Psoas muscle (tissue), 8 donors: ENCODE data around the gene C1QTNF3. TPM values are rescaled to one million over a fixed set of nuclear protein-coding genes. Genes with fewer than 3 reads are reported as not detected.

Source experiments
- ATAC-seq, 4 donors: fragments of 200-7000 bp; cut with Tn5 transposase; one replicate each; pipeline ENCODE4 v1.9.1; 2020; ENCODE audit warnings: moderate library complexity in 3 of 4, mild to moderate bottlenecking in 2 of 4
- DNase-seq, 2 donors: peaks; one replicate each; pipeline ENCODE4 v3.0.0-alpha.2; 2020
- H3K27ac ChIP-seq: fragments of 200-600 bp; one replicate; pipeline ENCODE4 v1.8.0; 2022
- H3K27me3 ChIP-seq, 3 donors: fragments of 200-600 bp in 1 of 3; one replicate each; pipeline versions ENCODE4 v1.6.1 to v1.8.0; 2013 to 2022; ENCODE audit warnings: low read length in 2 of 3, mild to moderate bottlenecking in 2 of 3, moderate library complexity in 1 of 3; ENCODE audit not compliant: insufficient read depth in 3 of 3
- H3K36me3 ChIP-seq, 2 donors: fragments of 200-600 bp in 1 of 2; one replicate each; pipeline versions ENCODE4 v1.6.1 to v1.8.0; 2013 to 2022; ENCODE audit warnings: low read depth in 1 of 2, mild to moderate bottlenecking in 1 of 2, moderate library complexity in 1 of 2; ENCODE audit not compliant: insufficient read depth in 1 of 2
- H3K4me1 ChIP-seq: fragments of 200-600 bp; one replicate; pipeline ENCODE4 v1.8.0; 2022
- H3K4me3 ChIP-seq: fragments of 200-600 bp; one replicate; pipeline ENCODE4 v1.8.0; 2022; ENCODE audit warnings: mild to moderate bottlenecking
- H3K9me3 ChIP-seq: fragments of 200-600 bp; one replicate; pipeline ENCODE4 v1.8.0; 2022
- WGBS, 3 donors: extraction: QIAGEN DNeasy Blood & Tissue Kit; methylation state at CpG; one replicate each; pipeline versions ENCODE4 v1.1.6 to v1.1.7; 2013; 5-methylcytosine and 5-hydroxymethylcytosine counted together
- intact Hi-C, 2 donors: fragments of 100-400 bp; cut with DNase I; formaldehyde crosslinking; loops; one replicate each; pipeline versions ENCODE4 v1.11.0 to v1.14.2; 2022
- polyA plus RNA-seq, 3 donors: library from polyadenylated mRNA; stranded (reverse); fragments of 200-250 nt; gene quantifications; one replicate each; pipeline ENCODE4 v1.2.3, GENCODE V29; 2013
- total RNA-seq, 4 donors: library from RNA; stranded (reverse); fragmentation: NEBNext Ultra II Directional in 2 of 4; extraction: Animal tissue kit (Norgen Biotek cat#: 25700) in 2 of 4; gene quantifications; one replicate each; pipeline versions ENCODE4 v1.2.1 to v1.2.4, GENCODE V29; 2021 to 2023
- TF ChIP-seq, protein P1 (sequence below): fragments of 200-600 bp; IDR thresholded peaks from one replicate; pipeline ENCODE4 v1.8.0; 2022; ENCODE audit warnings: antibody characterized with exemption
- donor health status: healthy with polysubstance abuse.
- donor health status: DM: no; HTN: no; CAD: no; lungs with moderate emphysema.
- donor health status: Bipolar disorder and iron deficiency.
- donor health status: healthy.
- donor health status: DM: yes; HTN: yes; CAD: no.
- donor health status: DM: no; HTN: no; CAD: no.
- donor health status: DM: no; HTN: no; CAD: no.
- donor health status: DM: yes; HTN: yes; CAD: no.

Gene C1QTNF3
- total and polyA plus RNA-seq, 7 donors = 0.31 to 5.9 (median 0.55) TPM; not detected in 1

DNA sequence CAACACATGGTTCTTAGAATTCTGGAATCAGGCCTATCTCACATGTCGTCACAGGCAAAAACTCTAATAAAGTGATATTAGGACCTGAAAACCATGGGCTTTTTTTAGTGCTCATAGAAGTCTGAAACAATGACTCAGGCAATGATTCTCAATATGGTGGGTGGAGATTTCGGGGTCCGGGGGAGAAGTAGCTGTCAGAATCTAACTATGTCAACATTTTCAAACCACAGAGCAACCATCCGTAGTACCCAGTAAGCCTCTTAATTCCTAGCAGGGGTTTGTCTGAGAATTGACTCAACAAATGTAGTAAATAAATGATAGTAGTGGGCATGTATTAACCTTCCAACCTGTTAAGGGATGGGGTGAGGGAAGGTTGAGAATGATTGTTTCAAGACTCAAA is 37.8 kb downstream of the C1QTNF3 start:
- intact Hi-C loops = loop anchor here in 1 of 2 donors (5.0 kb wide), 1 partner anchor 42 kb away; no protein-coding TSS in a partner anchor
- no peak for ATAC-seq
- TF ChIP-seq, protein P1, sequence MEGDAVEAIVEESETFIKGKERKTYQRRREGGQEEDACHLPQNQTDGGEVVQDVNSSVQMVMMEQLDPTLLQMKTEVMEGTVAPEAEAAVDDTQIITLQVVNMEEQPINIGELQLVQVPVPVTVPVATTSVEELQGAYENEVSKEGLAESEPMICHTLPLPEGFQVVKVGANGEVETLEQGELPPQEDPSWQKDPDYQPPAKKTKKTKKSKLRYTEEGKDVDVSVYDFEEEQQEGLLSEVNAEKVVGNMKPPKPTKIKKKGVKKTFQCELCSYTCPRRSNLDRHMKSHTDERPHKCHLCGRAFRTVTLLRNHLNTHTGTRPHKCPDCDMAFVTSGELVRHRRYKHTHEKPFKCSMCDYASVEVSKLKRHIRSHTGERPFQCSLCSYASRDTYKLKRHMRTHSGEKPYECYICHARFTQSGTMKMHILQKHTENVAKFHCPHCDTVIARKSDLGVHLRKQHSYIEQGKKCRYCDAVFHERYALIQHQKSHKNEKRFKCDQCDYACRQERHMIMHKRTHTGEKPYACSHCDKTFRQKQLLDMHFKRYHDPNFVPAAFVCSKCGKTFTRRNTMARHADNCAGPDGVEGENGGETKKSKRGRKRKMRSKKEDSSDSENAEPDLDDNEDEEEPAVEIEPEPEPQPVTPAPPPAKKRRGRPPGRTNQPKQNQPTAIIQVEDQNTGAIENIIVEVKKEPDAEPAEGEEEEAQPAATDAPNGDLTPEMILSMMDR = no peak
- no peaks in the 10 kb centered on the region for H3K27me3 ChIP-seq
- H3K9me3 ChIP-seq = no peaks in the 10 kb centered on the region
- no peak overlapping the region for H3K27ac ChIP-seq
- no peak for DNase-seq
- peaks cover 0 to 35% of the 10 kb centered on the region in 2 donors for H3K36me3 ChIP-seq
- WGBS, 3 donors = 94 to 97% (median 94%) methylated on average over 4 of the region's 4 CpGs
- no peak overlapping the region for H3K4me3 ChIP-seq
- H3K4me1 ChIP-seq = peaks cover 14% of the 10 kb centered on the region

DNA sequence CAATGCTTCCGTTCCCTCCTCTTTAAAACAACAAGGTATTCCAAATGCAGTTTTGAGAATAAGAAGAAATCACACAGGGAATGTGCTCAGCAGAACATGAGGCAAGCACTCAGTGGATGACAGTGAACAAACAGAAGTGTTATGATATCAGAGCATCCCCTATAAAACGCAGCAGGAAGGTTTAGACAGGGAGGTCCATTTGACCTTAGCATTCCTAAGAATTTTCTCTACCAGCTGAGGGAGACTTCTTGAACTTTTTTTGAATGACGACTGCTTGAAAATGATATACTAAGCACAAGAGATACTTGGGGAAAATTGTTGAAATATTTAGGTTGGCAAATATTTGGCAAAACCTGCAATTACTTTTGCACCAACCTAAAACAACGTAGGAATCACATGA is 39.1 kb downstream of the C1QTNF3 start:
- intact Hi-C loops = no loop called here
- no peak overlapping the region for H3K27ac ChIP-seq
- DNase-seq = no peak
- H3K9me3 ChIP-seq = no peaks in the 10 kb centered on the region
- peaks cover 0 to 35% of the 10 kb centered on the region in 2 donors for H3K36me3 ChIP-seq
- 91 to 95% (median 92%) methylated on average over 4 of the region's 4 CpGs for WGBS, 3 donors
- TF ChIP-seq, protein P1 = no peak
- no peaks in the 10 kb centered on the region for H3K27me3 ChIP-seq
- no peak for ATAC-seq
- peaks cover 14% of the 10 kb centered on the region for H3K4me1 ChIP-seq
- H3K4me3 ChIP-seq = no peak overlapping the region

DNA sequence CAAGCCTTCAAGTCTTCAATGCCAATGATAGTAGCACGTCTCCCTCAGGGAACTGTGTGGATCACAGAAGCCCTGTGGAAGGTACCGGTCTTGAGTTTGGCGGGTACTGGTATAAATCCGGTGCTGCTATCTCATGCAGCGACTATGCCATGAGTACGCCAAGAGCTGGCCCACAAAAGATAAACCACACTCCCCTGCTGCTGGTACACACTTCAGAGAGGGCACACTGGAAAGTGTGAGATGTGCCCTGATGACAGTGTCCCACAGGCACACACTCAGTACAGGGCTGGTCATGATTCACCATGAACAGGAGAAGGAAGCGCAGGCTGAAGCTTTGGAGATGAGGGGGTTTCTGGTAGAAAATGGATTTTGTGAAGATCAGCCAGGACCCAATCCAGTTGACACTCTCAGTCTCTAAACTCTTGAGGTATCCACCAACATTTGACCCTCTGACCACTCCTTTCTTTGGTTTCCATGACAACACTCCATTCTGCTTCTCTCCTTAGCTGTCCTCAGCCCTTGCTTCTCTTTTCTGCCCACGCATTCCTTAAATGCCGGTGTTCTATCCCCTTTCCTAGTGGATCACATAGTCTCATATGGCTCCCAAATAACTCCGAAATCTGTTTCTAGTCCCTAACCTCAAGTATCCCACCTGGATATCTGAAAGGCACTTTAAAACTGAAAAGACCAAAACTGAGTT is 40.2 kb downstream of the C1QTNF3 start:
- no peak for ATAC-seq
- peaks cover 0 to 35% of the 10 kb centered on the region in 2 donors for H3K36me3 ChIP-seq
- intact Hi-C loops = no loop called here

DNA sequence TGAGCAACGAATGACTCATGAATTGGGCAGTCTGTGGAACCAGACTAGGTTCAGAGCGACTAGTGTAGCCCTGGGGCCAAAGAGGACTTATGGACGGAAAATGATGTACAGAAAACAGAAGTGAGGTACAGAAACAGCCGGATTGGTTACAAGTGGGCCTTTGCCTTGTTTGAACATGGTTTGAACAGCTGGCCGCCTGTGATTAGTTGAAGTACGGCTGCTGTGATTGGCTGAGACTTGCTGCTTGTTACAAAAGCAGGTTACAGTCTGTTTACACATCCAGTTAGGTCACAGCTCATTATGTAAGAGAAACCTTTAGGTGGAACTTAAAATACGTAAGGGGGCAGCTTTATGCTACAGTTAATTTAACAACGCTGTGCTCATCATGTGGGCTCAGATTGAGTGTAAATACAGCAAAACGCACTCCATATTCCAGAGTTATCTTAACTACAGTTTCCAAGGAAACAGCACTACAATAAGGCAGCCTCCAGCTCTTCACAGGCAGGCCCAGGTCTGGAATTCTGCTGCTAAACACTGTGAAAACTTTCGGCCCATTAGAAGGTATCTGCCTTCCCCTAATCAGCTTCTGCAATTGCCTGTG is 41.7 kb downstream of the C1QTNF3 start:
- WGBS, 3 donors = 82 to 87% (median 85%) methylated on average over 10 of the region's 10 CpGs
- Histone ChIP-seq H3K36me3 (peaks cover 0 to 35% of the 10 kb centered on the region in 2 donors), H3K9me3 (no peaks in the 10 kb centered on the region), H3K4me1 (peaks cover 11% of the 10 kb centered on the region), H3K27ac (no peak overlapping the region), H3K4me3 (no peak overlapping the region), H3K27me3 (no peaks in the 10 kb centered on the region)
- DNase-seq (no peak), ATAC-seq (no peak)
- intact Hi-C loops = no loop called here
- TF ChIP-seq, protein P1 = no peak

More for the DNA sequence above, 40.2 kb downstream of the C1QTNF3 start:
- TF ChIP-seq, protein P1 = no peak
- WGBS, 3 donors = 96 to 97% (median 96%) methylated on average over 10 of the region's 10 CpGs
- Histone ChIP-seq H3K4me3 (no peak overlapping the region), H3K9me3 (no peaks in the 10 kb centered on the region), H3K27me3 (no peaks in the 10 kb centered on the region), H3K4me1 (peaks cover 14% of the 10 kb centered on the region), H3K27ac (no peak overlapping the region)
- DNase-seq = no peak
